Activated T-helper 2 cell treated with anti-CD3 and anti-CD28 coated beads, Interferon-gamma antibody, Interleukin-2, Interleukin-4, amounts not matched to agents 10 μg/mL and 5 μg/mL and 100 μg/mL, durations not matched to agents 14 hours and 24 hours and 36 hours (primary cell): ENCODE data around the gene ALKBH3. TPM values are rescaled to one million over a fixed set of nuclear protein-coding genes. Genes with fewer than 3 reads are reported as not detected.

ENCODE experiments used
- total RNA-seq: library from RNA; stranded (reverse); gene quantifications from 2 replicates; pipeline ENCODE4 v1.2.3, GENCODE V29; 2022

ALKBH3 gene
- total RNA-seq, 1 donor from 2014 or later: 32.7 TPM

Other genes with a start within 250 kb of the ALKBH3 start
- 79.8 and 81.3 TPM in 2 replicates for gene HSD17B12, start 200.1 kb upstream of the ALKBH3 start, total RNA-seq
- 2.2 and 2.8 TPM in 2 replicates for gene C11orf96, start 61.8 kb downstream of the ALKBH3 start, total RNA-seq
- not detected in 2 replicates for gene ACCSL, start 167.2 kb downstream of the ALKBH3 start, total RNA-seq
- gene ACCS, start 185.4 kb downstream of the ALKBH3 start, total RNA-seq: 22.8 and 25.9 TPM in 2 replicates
- 35.1 and 35.6 TPM in 2 replicates for gene EXT2, start 214.8 kb downstream of the ALKBH3 start, total RNA-seq